Neuron (in vitro differentiated cells): Measurements from ENCODE around the gene TTLL11.

Experiments used
- H2AFZ ChIP-seq: one replicate; pipeline ENCODE4 v1.6.1; 2013; ENCODE audit warnings: low read depth, mild to moderate bottlenecking, inconsistent platforms, low read length, moderate library complexity
- H3K27me3 ChIP-seq: one replicate; pipeline ENCODE4 v1.6.1; 2013; ENCODE audit warnings: low read length; ENCODE audit not compliant: insufficient read depth
- H3K36me3 ChIP-seq: one replicate; pipeline ENCODE4 v1.6.1; 2013; ENCODE audit warnings: low read length; ENCODE audit not compliant: insufficient read depth
- H3K4me1 ChIP-seq: one replicate; pipeline ENCODE4 v1.6.1; 2013; ENCODE audit warnings: low read length; ENCODE audit not compliant: insufficient read depth
- H3K4me3 ChIP-seq: 2 replicates; pipeline ENCODE4 v1.5.1; 2013; ENCODE audit warnings: mild to moderate bottlenecking, low read length, moderate library complexity
- H3K9me3 ChIP-seq: one replicate; pipeline ENCODE4 v1.6.1; 2013; ENCODE audit warnings: low read length

TTLL11 gene

GRCh38 chr9:122031776-122032175 lies 61.3 kb downstream of the TTLL11 start:
- Histone ChIP-seq H2AFZ (no peak overlapping the region), H3K4me3 (no peak overlapping the region), H3K27me3 (no peaks in the 10 kb centered on the region), H3K9me3 (no peaks in the 10 kb centered on the region), H3K36me3 (no peaks in the 10 kb centered on the region), H3K4me1 (peaks cover 3% of the 10 kb centered on the region)

- Histone ChIP-seq H3K9me3 (no peaks in the 10 kb centered on the region), H3K4me3 (no peak overlapping the region), H3K36me3 (no peaks in the 10 kb centered on the region), H3K27me3 (no peaks in the 10 kb centered on the region), H2AFZ (no peak overlapping the region), H3K4me1 (no peaks in the 10 kb centered on the region)
Observed at GRCh38 chr9:122031157-122031556, 62.0 kb downstream of the TTLL11 start.

- H3K36me3 ChIP-seq = no peaks in the 10 kb centered on the region
- H3K4me1 ChIP-seq = no peaks in the 10 kb centered on the region
- no peak overlapping the region for H3K4me3 ChIP-seq
- H2AFZ ChIP-seq = no peak overlapping the region
- H3K27me3 ChIP-seq = no peaks in the 10 kb centered on the region
- no peaks in the 10 kb centered on the region for H3K9me3 ChIP-seq
Observed at GRCh38 chr9:122030357-122030756, 62.8 kb downstream of the TTLL11 start.

- no peak overlapping the region for H2AFZ ChIP-seq
- H3K27me3 ChIP-seq = no peaks in the 10 kb centered on the region
- H3K4me1 ChIP-seq = no peaks in the 10 kb centered on the region
- no peaks in the 10 kb centered on the region for H3K36me3 ChIP-seq
- H3K9me3 ChIP-seq = no peaks in the 10 kb centered on the region
- H3K4me3 ChIP-seq = no peak overlapping the region
Observed at GRCh38 chr9:122029898-122030297, 63.2 kb downstream of the TTLL11 start.

GRCh38 chr9:122028089-122028488 lies 65.0 kb downstream of the TTLL11 start:
- H3K27me3 ChIP-seq = no peaks in the 10 kb centered on the region
- H3K36me3 ChIP-seq = no peaks in the 10 kb centered on the region
- H3K4me3 ChIP-seq = no peak overlapping the region
- H3K9me3 ChIP-seq = no peaks in the 10 kb centered on the region
- H3K4me1 ChIP-seq = no peaks in the 10 kb centered on the region
- H2AFZ ChIP-seq = no peak overlapping the region

GRCh38 chr9:122020398-122020797 lies 72.7 kb downstream of the TTLL11 start:
- H3K27me3 ChIP-seq = no peaks in the 10 kb centered on the region
- no peak overlapping the region for H3K4me3 ChIP-seq
- H3K9me3 ChIP-seq = no peaks in the 10 kb centered on the region
- no peaks in the 10 kb centered on the region for H3K4me1 ChIP-seq
- no peak overlapping the region for H2AFZ ChIP-seq
- no peaks in the 10 kb centered on the region for H3K36me3 ChIP-seq

GRCh38 chr9:122016744-122017143 lies 76.4 kb downstream of the TTLL11 start:
- no peaks in the 10 kb centered on the region for H3K9me3 ChIP-seq
- no peaks in the 10 kb centered on the region for H3K4me1 ChIP-seq
- no peaks in the 10 kb centered on the region for H3K27me3 ChIP-seq
- no peak overlapping the region for H2AFZ ChIP-seq
- H3K4me3 ChIP-seq = no peak overlapping the region
- H3K36me3 ChIP-seq = no peaks in the 10 kb centered on the region

- Histone ChIP-seq H3K36me3 (no peaks in the 10 kb centered on the region), H3K4me3 (no peak overlapping the region), H3K4me1 (no peaks in the 10 kb centered on the region), H2AFZ (no peak overlapping the region), H3K9me3 (no peaks in the 10 kb centered on the region), H3K27me3 (no peaks in the 10 kb centered on the region)
Observed at GRCh38 chr9:122016309-122016708, 76.8 kb downstream of the TTLL11 start.

- Histone ChIP-seq H3K4me1 (no peaks in the 10 kb centered on the region), H3K9me3 (no peaks in the 10 kb centered on the region), H2AFZ (no peak overlapping the region), H3K36me3 (no peaks in the 10 kb centered on the region), H3K4me3 (no peak overlapping the region), H3K27me3 (no peaks in the 10 kb centered on the region)
Observed at GRCh38 chr9:122015170-122015821, 77.8 kb downstream of the TTLL11 start.

- Histone ChIP-seq H3K9me3 (no peaks in the 10 kb centered on the region), H3K27me3 (no peaks in the 10 kb centered on the region), H3K4me3 (no peak overlapping the region), H3K4me1 (no peaks in the 10 kb centered on the region), H2AFZ (no peak overlapping the region), H3K36me3 (no peaks in the 10 kb centered on the region)
Observed at GRCh38 chr9:122011818-122012498, 81.2 kb downstream of the TTLL11 start.

GRCh38 chr9:122008559-122008958 lies 84.5 kb downstream of the TTLL11 start:
- H3K4me1 ChIP-seq = no peaks in the 10 kb centered on the region
- H3K4me3 ChIP-seq = no peak overlapping the region
- no peaks in the 10 kb centered on the region for H3K27me3 ChIP-seq
- H2AFZ ChIP-seq = no peak overlapping the region
- no peaks in the 10 kb centered on the region for H3K36me3 ChIP-seq
- no peaks in the 10 kb centered on the region for H3K9me3 ChIP-seq

GRCh38 chr9:122007837-122008236 lies 85.3 kb downstream of the TTLL11 start:
- Histone ChIP-seq H3K36me3 (no peaks in the 10 kb centered on the region), H2AFZ (no peak overlapping the region), H3K9me3 (no peaks in the 10 kb centered on the region), H3K27me3 (no peaks in the 10 kb centered on the region), H3K4me1 (no peaks in the 10 kb centered on the region), H3K4me3 (no peak overlapping the region)

- no peaks in the 10 kb centered on the region for H3K27me3 ChIP-seq
- no peak overlapping the region for H2AFZ ChIP-seq
- H3K36me3 ChIP-seq = no peaks in the 10 kb centered on the region
- no peaks in the 10 kb centered on the region for H3K9me3 ChIP-seq
- no peaks in the 10 kb centered on the region for H3K4me1 ChIP-seq
- H3K4me3 ChIP-seq = no peak overlapping the region
Observed at GRCh38 chr9:122005597-122005996, 87.5 kb downstream of the TTLL11 start.

GRCh38 chr9:122004589-122004988 lies 88.5 kb downstream of the TTLL11 start:
- no peaks in the 10 kb centered on the region for H3K27me3 ChIP-seq

More at GRCh38 chr9:122004589-122004988, 88.5 kb downstream of the TTLL11 start:
- H3K4me1 ChIP-seq = no peaks in the 10 kb centered on the region
- no peak overlapping the region for H3K4me3 ChIP-seq
- no peaks in the 10 kb centered on the region for H3K9me3 ChIP-seq
- no peaks in the 10 kb centered on the region for H3K36me3 ChIP-seq
- no peak overlapping the region for H2AFZ ChIP-seq
